Activated naive CD8-positive, alpha-beta T cell treated with anti-CD3 and anti-CD28 coated beads, Interleukin-2, amount 10 ng/mL, durations not matched to agents 7 days and 5 days (primary cell): ENCODE data around the gene POLR2L. TPM values are rescaled to one million over a fixed set of nuclear protein-coding genes. Genes with fewer than 3 reads are reported as not detected.

ENCODE experiments used
- ATAC-seq: fragments of 150-1000 bp; cut with Tn5 transposase; one replicate; pipeline ENCODE4 v1.10.0; 2021; ENCODE audit warnings: low read depth, moderate library complexity
- POLR2A ChIA-PET: fragments of 350-600 bp; sonication (Branson Sonifier 250); formaldehyde crosslinking; loops from one replicate; lab custom pipeline; 2021; ENCODE audit warnings: antibody characterized with exemption; lab: Charles Lee
- DNase-seq: peaks from one replicate; pipeline ENCODE4 v3.0.0; 2021
- H3K27ac Mint-ChIP-seq: one replicate; pipeline ENCODE4 v1.8.0; 2022; ENCODE audit warnings: mild to moderate bottlenecking, mixed read lengths
- H3K27me3 Mint-ChIP-seq: one replicate; pipeline ENCODE4 v1.8.0; 2022; ENCODE audit warnings: mild to moderate bottlenecking, moderate library complexity, mixed read lengths
- H3K36me3 Mint-ChIP-seq: one replicate; pipeline ENCODE4 v1.8.0; 2021; ENCODE audit warnings: mild to moderate bottlenecking, mixed read lengths
- H3K4me1 Mint-ChIP-seq: one replicate; pipeline ENCODE4 v1.8.0; 2021; ENCODE audit warnings: mixed read lengths
- H3K4me3 Mint-ChIP-seq: one replicate; pipeline ENCODE4 v1.8.0; 2022; ENCODE audit warnings: mild to moderate bottlenecking, moderate library complexity, mixed read lengths
- H3K9me3 Mint-ChIP-seq: one replicate; pipeline ENCODE4 v1.8.0; 2021; ENCODE audit warnings: mixed read lengths
- total RNA-seq, 2 experiments: library from RNA; stranded (reverse); gene quantifications; one replicate each; pipeline ENCODE4 v1.2.3, GENCODE V29; 2021

POLR2L gene
- total RNA-seq, 2 experiments from 2014 or later, result 76.7 to 78.9 TPM

DNA sequence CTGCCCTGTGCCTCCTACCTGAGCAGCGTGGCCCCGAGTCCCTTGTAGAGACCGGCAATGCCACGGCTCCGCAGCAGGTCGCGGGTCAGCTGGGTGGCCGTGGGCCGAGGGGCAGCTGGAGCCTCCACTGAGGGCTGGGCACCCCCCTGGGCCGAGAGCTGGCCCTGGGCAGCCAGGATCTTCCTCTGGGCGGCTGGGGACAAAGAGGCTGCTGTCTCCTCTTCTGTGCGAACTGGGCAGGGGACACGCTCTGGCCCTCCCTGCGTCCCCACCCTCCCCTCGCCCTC lies 49.9 kb downstream of the POLR2L start:
- no peak for ATAC-seq
- no peaks in the 10 kb centered on the region for H3K27me3 Mint-ChIP-seq
- DNase-seq, result no peak
- no peak overlapping the region for H3K4me3 Mint-ChIP-seq
- peaks cover 3% of the 10 kb centered on the region for H3K36me3 Mint-ChIP-seq
- H3K4me1 Mint-ChIP-seq, result peaks cover 6% of the 10 kb centered on the region
- no peak overlapping the region for H3K27ac Mint-ChIP-seq
- H3K9me3 Mint-ChIP-seq, result no peaks in the 10 kb centered on the region
- POLR2A ChIA-PET, result interaction anchor here (1.1 kb wide), 1 partner anchor 8 kb away, joined by 3 read pairs; no protein-coding TSS in a partner anchor

DNA sequence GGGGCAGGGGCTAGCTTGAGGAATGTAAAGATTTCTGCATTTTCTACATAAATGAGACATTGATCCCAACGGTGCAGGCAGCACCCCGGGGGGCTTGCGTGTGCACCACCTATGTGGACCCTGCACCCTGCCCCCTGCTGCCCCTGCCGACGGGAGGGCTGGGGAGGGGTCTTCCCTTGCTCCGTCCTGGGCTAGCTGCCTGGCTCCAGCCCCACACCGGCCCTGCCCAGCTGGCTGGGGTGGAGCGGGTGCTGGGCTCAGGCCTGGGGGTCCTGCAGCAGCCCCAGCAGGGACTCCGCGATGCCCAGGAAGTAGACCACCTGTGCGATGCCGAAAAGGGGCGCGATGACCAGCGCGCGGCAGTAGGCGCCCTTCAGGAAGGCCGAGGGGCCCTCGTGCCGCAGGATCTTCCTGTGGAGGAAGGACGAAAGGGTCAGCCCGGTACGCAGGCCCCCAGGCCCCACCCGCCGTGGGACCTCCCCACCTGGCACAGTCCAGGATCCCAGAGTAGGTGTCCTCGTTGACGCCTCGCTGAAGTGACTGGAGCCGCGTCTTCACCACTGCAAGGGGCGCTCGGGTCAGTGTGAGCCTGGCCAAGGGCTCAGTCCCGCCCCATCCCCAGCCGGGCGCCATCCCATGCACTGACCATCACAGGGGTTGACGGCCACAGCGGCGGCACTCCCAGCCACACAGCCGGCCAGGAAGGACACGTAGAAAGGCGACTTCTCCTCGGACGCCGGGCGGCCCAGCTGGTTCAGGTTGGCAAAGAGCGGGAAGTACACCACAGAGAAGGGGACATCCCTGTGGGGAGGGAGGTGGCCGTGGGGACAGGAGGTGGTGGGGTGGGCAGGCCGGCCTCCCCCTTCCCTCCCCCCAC lies 50.4 kb downstream of the POLR2L start:
- no peak for ATAC-seq
- H3K36me3 Mint-ChIP-seq, result peaks cover 3% of the 10 kb centered on the region
- POLR2A ChIA-PET, result interaction anchor here (1.1 to 3.5 kb wide), 2 partner anchors 8 to 14 kb away, joined by 3 to 20 read pairs; partner anchors contain the start of gene GATD1
- H3K4me3 Mint-ChIP-seq, result no peak overlapping the region
- H3K9me3 Mint-ChIP-seq, result no peaks in the 10 kb centered on the region
- DNase-seq, result no peak
- H3K4me1 Mint-ChIP-seq, result peaks cover 5% of the 10 kb centered on the region
- no peak overlapping the region for H3K27ac Mint-ChIP-seq
- H3K27me3 Mint-ChIP-seq, result no peaks in the 10 kb centered on the region

GRCh38 chr11:790721-791564 lies 51.4 kb downstream of the POLR2L start:
- no peak for DNase-seq
- Mint-ChIP-seq H3K4me3 (no peak overlapping the region), H3K27me3 (no peaks in the 10 kb centered on the region), H3K9me3 (no peaks in the 10 kb centered on the region), H3K36me3 (peaks cover 3% of the 10 kb centered on the region), H3K4me1 (peaks cover 3% of the 10 kb centered on the region), H3K27ac (peak overlapping the region; percentile 42)
- POLR2A ChIA-PET, result interaction anchor here (3.5 kb wide), 1 partner anchor 13 kb away, joined by 20 read pairs; the partner anchor contains the start of gene GATD1
- no peak for ATAC-seq

GRCh38 chr11:789943-790342 lies 52.4 kb downstream of the POLR2L start, which contains the start of gene CEND1:
Gene CEND1 (minus strand): TSS chr11:790090. CDS start chr11:788576, 1,514 bp downstream.
- DNase-seq (no peak), ATAC-seq (peak; percentile 16)
- Mint-ChIP-seq H3K4me3 (no peak within 1 kb of the TSS), H3K4me1 (peaks cover 5% of the 10 kb centered on the region), H3K36me3 (peaks cover 3% of the 10 kb centered on the region), H3K27ac (no peak within 1 kb of the TSS), H3K9me3 (no peaks in the 10 kb centered on the region), H3K27me3 (no peaks in the 10 kb centered on the region)
- POLR2A ChIA-PET, result interaction anchor here (0.6 to 3.5 kb wide), 3 partner anchors 12 to 17 kb away, joined by 3 to 20 read pairs (median 3); partner anchors contain the start of gene GATD1

Other genes with a start within 250 kb of the POLR2L start
- gene IRF7, start 226.6 kb downstream of the POLR2L start, total RNA-seq, result 100 to 1,000 TPM; 160 to 165 TPM
- gene CDHR5, start 217.6 kb downstream of the POLR2L start, total RNA-seq, result not detected
- gene SCT, start 215.3 kb downstream of the POLR2L start, total RNA-seq, result not detected
- under 1 TPM; 0.51 to 0.72 TPM for gene DRD4, start 205.3 kb downstream of the POLR2L start, total RNA-seq
- gene DEAF1, start 147.3 kb downstream of the POLR2L start, total RNA-seq, result 10 to 100 TPM; 33.1 to 36.0 TPM
- gene TMEM80, start 146.7 kb downstream of the POLR2L start, total RNA-seq, result 10 to 100 TPM; 38.9 to 39.7 TPM
- gene EPS8L2, start 136.3 kb downstream of the POLR2L start, total RNA-seq, result 10 to 100 TPM; 19.0 to 24.5 TPM
- gene TALDO1, start 95.1 kb downstream of the POLR2L start, total RNA-seq, result 100 to 1,000 TPM; 199 to 206 TPM
- 10 to 100 TPM; 59.8 to 62.4 TPM for gene GATD1, start 65.0 kb downstream of the POLR2L start, total RNA-seq
- under 1 TPM in 1 of 2 experiments, not detected in 1; 0.37 TPM for gene CEND1, start 52.4 kb downstream of the POLR2L start, total RNA-seq
- 10 to 100 TPM; 35.1 to 35.8 TPM for gene SLC25A22, start 44.2 kb downstream of the POLR2L start, total RNA-seq
- 10 to 100 TPM; 53.4 to 53.6 TPM for gene PIDD1, start 37.3 kb downstream of the POLR2L start, total RNA-seq
- gene RPLP2, start 32.6 kb downstream of the POLR2L start, total RNA-seq, result 1,000 to 10,000 TPM; 2,888 to 3,019 TPM
- gene PNPLA2, start 23.6 kb downstream of the POLR2L start, total RNA-seq, result 100 to 1,000 TPM; 110 to 125 TPM
- 10 to 100 TPM; 10.5 to 11.2 TPM for gene CRACR2B, start 14.6 kb downstream of the POLR2L start, total RNA-seq
- gene CD151, start 9.6 kb downstream of the POLR2L start, total RNA-seq, result 10 to 100 TPM; 36.4 to 37.4 TPM
- gene TSPAN4, start 323 bp upstream of the POLR2L start, total RNA-seq, result 10 to 100 TPM; 19.0 to 20.3 TPM
- gene CHID1, start 68.3 kb upstream of the POLR2L start, total RNA-seq, result 10 to 100 TPM; 39.7 to 47.9 TPM
- 10 to 100 TPM; 49.1 to 52.1 TPM for gene AP2A2, start 83.3 kb upstream of the POLR2L start, total RNA-seq
- gene MUC6, start 194.2 kb upstream of the POLR2L start, total RNA-seq, result not detected
- gene MUC2, start 232.3 kb upstream of the POLR2L start, total RNA-seq, result not detected